Epithelial cell of proximal tubule (primary cell): Measurements from ENCODE around the gene TOR1B. TPM values are rescaled to one million over a fixed set of nuclear protein-coding genes. Genes with fewer than 3 reads are reported as not detected.

Experiments
- DNase-seq: peaks from one replicate; pipeline ENCODE4 v3.0.0-alpha.2; 2011; ENCODE audit warnings: low read depth
- H3K4me3 ChIP-seq: 2 replicates; pipeline ENCODE4 v1.5.1; 2011; ENCODE audit warnings: low read depth, mild to moderate bottlenecking, low read length
- CTCF ChIP-seq: conservative IDR thresholded peaks from 2 replicates; pipeline ENCODE4 v1.5.1; 2012; ENCODE audit warnings: low read depth, mild to moderate bottlenecking, low read length
- total RNA-seq: library from RNA; depleted of rRNA; stranded (reverse); fragments of >200 nt; gene quantifications from 2 replicates; pipeline ENCODE4 v1.2.3, GENCODE V29; 2015

Gene TOR1B
- total RNA-seq, 1 donor from 2014 or later, result 14.8 TPM

- TF ChIP-seq CTCF, result no peak
Measured at GRCh38 chr9:129848712-129849441, 45.9 kb downstream of the TOR1B start.

DNA sequence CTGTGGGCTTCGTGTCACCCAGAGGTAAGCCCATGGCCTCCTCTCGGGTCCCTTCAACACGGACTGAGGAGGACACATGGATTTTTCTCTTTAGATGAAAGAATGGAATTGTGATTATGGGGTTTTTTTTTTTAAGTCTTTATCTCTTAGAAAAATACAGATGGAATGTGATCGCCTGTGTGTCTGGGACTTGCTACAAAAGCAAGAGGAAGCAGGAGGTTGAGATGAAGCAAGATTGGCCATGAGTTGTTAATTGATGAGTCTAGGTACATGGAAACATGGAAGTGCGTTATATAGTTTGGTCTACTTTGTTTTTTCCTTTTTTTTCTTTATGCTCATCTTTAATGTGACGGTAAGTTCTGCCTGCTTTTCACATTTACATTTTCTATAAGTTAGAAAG lies 46.9 kb downstream of the TOR1B start:
- no peak for DNase-seq
- no peak for TF ChIP-seq CTCF
- no peak overlapping the region for H3K4me3 ChIP-seq

More at GRCh38 chr9:129848712-129849441, 45.9 kb downstream of the TOR1B start:
- DNase-seq, result no peak
- no peak overlapping the region for H3K4me3 ChIP-seq

- no peak for TF ChIP-seq CTCF
- no peak overlapping the region for H3K4me3 ChIP-seq
- peak; percentile 25 for DNase-seq
Measured at GRCh38 chr9:129850821-129851550, 48.0 kb downstream of the TOR1B start.

DNA sequence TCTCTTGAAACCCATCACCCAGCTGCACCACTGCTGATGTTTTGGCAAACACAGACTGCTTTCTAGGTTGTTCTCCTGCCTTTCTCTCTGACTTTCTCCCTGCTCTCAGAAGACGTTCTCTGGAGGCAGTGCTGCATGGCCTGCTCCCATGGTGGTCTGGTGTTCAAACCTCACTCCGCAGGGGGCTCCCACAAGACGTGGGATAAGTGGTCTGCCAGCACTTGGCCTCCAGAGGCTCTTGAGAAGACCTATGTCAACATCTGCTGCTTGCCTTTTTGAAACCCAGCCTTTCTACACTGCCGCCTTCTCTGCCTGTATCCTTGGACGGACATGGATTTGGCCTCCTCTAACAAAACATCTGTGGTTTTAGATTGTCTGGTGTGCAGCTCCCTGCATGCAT lies 48.8 kb downstream of the TOR1B start:
- no peak for DNase-seq
- no peak overlapping the region for H3K4me3 ChIP-seq
- no peak for TF ChIP-seq CTCF

DNA sequence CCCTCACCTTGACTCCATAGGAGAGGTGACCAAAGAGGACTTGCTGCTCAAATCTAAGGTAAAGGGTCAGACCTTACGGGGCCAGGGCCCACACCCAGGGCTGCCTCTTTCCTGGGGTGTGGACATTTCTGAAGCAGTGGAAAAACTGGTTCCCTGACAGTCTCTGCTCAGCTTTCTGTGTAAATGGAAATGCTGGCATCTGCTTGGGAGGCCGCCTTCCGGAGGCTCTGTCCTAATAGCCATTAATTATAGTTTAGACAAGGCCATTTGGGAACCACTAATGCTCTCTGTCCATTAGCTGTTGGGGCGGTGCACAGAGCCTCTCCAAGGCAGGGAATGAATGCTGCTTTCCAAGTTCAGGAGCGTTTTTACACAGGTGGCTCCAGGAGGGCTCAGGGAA lies 49.6 kb downstream of the TOR1B start:
- DNase-seq, result no peak
- no peak for TF ChIP-seq CTCF
- H3K4me3 ChIP-seq, result no peak overlapping the region

DNA sequence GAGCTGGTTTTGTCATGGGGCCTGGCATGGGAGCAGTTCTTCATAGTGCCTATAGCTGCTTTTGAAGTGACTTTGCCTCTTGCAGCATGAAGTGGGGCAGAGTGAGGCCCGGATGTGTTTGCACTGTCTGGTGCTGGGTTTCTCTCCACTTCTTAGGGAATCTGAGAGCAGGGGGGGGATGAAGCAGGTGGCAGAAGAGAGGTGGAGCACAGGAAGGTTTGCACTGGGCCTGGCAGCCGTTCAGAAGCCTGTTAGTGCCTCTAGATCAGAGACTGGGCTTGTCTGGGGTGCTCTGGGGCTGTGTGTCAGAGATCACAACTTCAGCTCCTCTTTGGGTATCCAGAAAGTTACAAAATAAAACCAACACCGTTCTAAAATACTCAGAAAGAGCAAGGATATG lies 50.6 kb downstream of the TOR1B start:
- no peak for TF ChIP-seq CTCF
- H3K4me3 ChIP-seq, result no peak overlapping the region
- no peak for DNase-seq
